Stimulated activated CD8-positive, alpha-beta memory T cell treated with anti-CD3 and anti-CD28 coated beads, Interleukin-12 subunit alpha, Interleukin-12 subunit beta, amount 100 ng/mL, for 24 hours (primary cell): ENCODE measurements around the gene ISG20.

Experiments
- DNase-seq: peaks from one replicate; pipeline ENCODE4 v3.0.0-alpha.2; 2020; ENCODE audit errors: extremely low read depth

Gene ISG20

GRCh38 chr15:88638626-88639372 is at the start of gene ISG20:
TSS of gene ISG20 (plus strand) at chr15:88639016. CDS start at chr15:88639367, 351 bp downstream.
- DNase-seq, result peak; percentile 87

- no peak for DNase-seq
Observed at GRCh38 chr15:88590759-88591158, 48.1 kb upstream of the ISG20 start.

- DNase-seq, result no peak
Observed at GRCh38 chr15:88591384-88591783, 47.4 kb upstream of the ISG20 start.

- no peak for DNase-seq
Observed at GRCh38 chr15:88603885-88604284, 34.9 kb upstream of the ISG20 start.

- no peak for DNase-seq
Observed at GRCh38 chr15:88604381-88605188, 34.2 kb upstream of the ISG20 start.

GRCh38 chr15:88605189-88606069 is 33.4 kb upstream of the ISG20 start:
- no peak for DNase-seq

- DNase-seq, result no peak
Observed at GRCh38 chr15:88606070-88606794, 32.6 kb upstream of the ISG20 start.

- no peak for DNase-seq
Observed at GRCh38 chr15:88607951-88608350, 30.9 kb upstream of the ISG20 start.

GRCh38 chr15:88608607-88609181 is 30.1 kb upstream of the ISG20 start:
- DNase-seq, result no peak

- no peak for DNase-seq
Observed at GRCh38 chr15:88609344-88610090, 29.3 kb upstream of the ISG20 start.

GRCh38 chr15:88610701-88611231 is 28.1 kb upstream of the ISG20 start:
- DNase-seq, result no peak

GRCh38 chr15:88612186-88612796 is 26.5 kb upstream of the ISG20 start:
- no peak for DNase-seq

GRCh38 chr15:88613074-88613944 is 25.5 kb upstream of the ISG20 start:
- no peak for DNase-seq

- DNase-seq, result no peak
Observed at GRCh38 chr15:88615303-88616107, 23.3 kb upstream of the ISG20 start.

- DNase-seq, result no peak
Observed at GRCh38 chr15:88616240-88616639, 22.6 kb upstream of the ISG20 start.

- DNase-seq, result no peak
Observed at GRCh38 chr15:88617031-88617722, 21.6 kb upstream of the ISG20 start.

- no peak for DNase-seq
Observed at GRCh38 chr15:88617790-88618189, 21.0 kb upstream of the ISG20 start.
